Coronary artery (tissue), 2 donors: Measurements from ENCODE around the gene CFAP69.
"Not testable (repeated sequence)": the region's sequence is repeated elsewhere in the genome, so short reads cannot be mapped to it uniquely, and the experiment has no call there.

Experiments
- DNase-seq: peaks from one replicate; pipeline ENCODE4 v3.0.0-alpha.2; 2017; ENCODE audit warnings: low spot score
- H3K27ac ChIP-seq, 2 donors: fragments of 200-600 bp; sonication (generic); one replicate each; pipeline ENCODE4 v1.5.1; 2016 to 2019
- H3K4me3 ChIP-seq: fragments of 200-600 bp; sonication (generic); 2 replicates; pipeline ENCODE4 v1.5.1; 2016; ENCODE audit warnings: mild to moderate bottlenecking, moderate library complexity
- CTCF ChIP-seq: fragments of 200-600 bp; sonication (generic); IDR thresholded peaks from one replicate; pipeline ENCODE4 v1.5.1; 2019; ENCODE audit warnings: antibody characterized with exemption

The CFAP69 gene

DNA sequence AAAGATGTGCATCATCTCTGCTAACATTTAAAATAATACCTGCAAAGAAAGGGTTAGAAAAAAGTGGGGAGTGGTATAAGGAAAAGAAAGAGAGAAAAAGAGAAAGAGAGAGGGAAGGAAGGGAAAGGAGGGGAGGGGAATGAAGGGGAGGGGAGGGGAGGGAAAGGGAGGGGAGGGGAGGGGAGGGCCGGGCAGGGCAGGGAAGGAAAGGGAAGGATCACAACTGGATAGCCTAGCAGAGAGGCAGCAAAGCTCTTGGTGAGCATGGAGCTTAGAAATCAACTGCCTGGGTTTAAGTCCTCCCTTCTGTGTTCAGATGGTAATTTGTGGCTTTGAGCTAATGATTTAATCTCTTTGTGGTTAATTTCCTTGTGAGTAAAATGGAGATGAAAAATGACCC lies 81.5 kb downstream of the CFAP69 start:
- no peak for DNase-seq
- no peak overlapping the region for H3K4me3 ChIP-seq
- TF ChIP-seq CTCF, result no peak
- no peak overlapping the region for H3K27ac ChIP-seq

GRCh38 chr7:90334193-90334843 lies 89.3 kb downstream of the CFAP69 start:
- Histone ChIP-seq H3K27ac (no peak overlapping the region), H3K4me3 (no peak overlapping the region)
- no peak for DNase-seq
- TF ChIP-seq CTCF, result no peak

DNA sequence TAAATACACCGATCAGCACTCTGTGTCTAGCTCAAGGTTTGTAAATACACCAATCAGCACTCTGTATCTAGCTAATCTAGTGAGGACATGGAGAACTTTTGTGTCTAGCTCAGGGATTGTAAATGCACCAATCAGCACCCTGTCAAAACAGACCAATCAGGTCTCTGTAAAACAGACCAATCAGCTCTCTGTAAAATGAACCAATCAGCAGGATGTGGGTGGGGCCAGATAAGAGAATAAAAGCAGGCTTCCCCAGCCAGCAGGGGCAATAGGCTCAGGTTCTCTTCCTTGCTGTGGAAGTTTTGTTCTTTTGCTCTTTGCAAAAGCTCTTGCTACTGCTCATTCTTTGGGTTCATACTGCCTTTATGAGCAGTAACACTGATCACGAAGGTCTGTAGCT lies 90.0 kb downstream of the CFAP69 start:
- not testable (repeated sequence) for H3K27ac ChIP-seq, H3K4me3 ChIP-seq, DNase-seq

DNA sequence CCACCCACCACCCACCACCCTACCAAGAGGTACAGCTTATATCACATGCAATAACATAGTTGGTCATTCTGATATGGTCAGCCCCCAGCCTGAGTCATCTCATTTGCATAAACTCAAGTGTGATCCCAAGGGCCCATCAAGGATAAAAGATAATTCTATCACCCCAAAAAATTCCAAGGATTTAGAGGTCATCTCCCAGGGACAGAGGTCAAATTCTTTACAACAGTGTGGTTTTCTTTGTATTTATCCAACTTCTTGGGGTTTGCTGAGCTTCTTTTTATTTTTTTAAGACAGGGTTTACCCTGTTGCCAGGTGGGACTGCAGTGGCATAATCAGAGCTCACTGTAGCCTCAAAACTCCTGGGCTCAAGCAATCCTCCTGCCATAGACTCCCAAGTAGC lies 92.1 kb downstream of the CFAP69 start:
- no peak for TF ChIP-seq CTCF
- DNase-seq, result no peak
- Histone ChIP-seq H3K27ac (no peak overlapping the region), H3K4me3 (no peak overlapping the region)

GRCh38 chr7:90345016-90345415 lies 100.0 kb downstream of the CFAP69 start:
- H3K27ac ChIP-seq, result no peak overlapping the region
- H3K4me3 ChIP-seq, result peak overlapping the region; percentile 79
- no peak for TF ChIP-seq CTCF
- no peak for DNase-seq

GRCh38 chr7:90345595-90346335 lies 100.8 kb downstream of the CFAP69 start:
- no peak for TF ChIP-seq CTCF
- no peak for DNase-seq
- Histone ChIP-seq H3K4me3 (peak overlapping the region; percentile 79), H3K27ac (peak overlapping the region; percentile 44 to 78)

DNA sequence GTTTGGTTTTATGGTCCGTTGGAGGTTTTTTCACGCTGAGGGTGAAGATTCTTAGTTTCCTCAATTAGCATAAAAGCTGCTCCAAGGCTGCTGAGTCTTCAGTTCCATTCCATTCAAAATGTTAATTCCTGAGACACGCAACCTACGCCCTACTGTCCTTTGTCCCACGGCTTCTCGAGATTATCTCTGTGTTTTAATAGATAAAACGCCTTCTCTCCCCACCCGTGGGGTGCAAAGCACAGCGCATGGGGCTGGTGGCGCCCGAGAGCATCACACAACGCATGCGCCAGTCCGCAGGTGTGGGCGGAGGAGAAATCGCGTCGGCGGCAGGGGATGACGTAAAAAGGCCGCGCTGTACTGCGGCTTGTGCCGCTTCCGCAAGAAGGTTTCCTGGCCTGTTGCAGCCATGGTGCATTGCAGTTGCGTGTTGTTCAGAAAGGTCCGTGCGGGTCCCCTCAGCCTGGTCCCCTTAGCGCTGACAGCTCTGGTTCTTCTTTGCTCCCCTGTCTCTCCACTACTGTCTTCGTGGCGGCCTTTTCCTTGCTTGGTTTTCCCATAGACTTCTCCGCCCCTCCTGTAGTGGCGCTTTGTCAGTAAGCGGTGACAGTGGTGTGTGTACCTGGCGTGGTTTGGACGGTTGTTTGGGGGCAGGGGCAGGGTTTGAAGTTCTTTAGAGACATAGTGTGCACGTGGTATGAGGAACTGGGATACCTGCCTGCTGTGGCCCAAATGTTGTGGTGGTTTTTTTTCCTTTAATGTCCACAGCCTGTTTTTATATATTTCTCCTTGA lies 101.6 kb downstream of the CFAP69 start, which contains the start of gene GTPBP10:
Gene GTPBP10 (plus strand): TSS at position 381 of the 790 bp plus-strand sequence. CDS start 26 bp downstream, at position 407.
- DNase-seq, result peak; percentile 93
- Histone ChIP-seq H3K4me3 (peak within 1 kb of the TSS; percentile 79), H3K27ac (peak within 1 kb of the TSS; percentile 44 to 78)
- TF ChIP-seq CTCF, result peak; percentile 37
